Measurements from ENCODE around the gene FERD3L. TPM values are rescaled to one million over a fixed set of nuclear protein-coding genes. Genes with fewer than 3 reads are reported as not detected.

The FERD3L gene
- total RNA-seq, 1 donor from 2014 or later = not detected

- DNase-seq (ENCODE audit: low read depth) (peak; percentile 21), FAIRE-seq (no peak)
- H3K36me3 ChIP-seq (ENCODE audit: control insufficient read depth, insufficient read depth, low read length) = no peaks in the 10 kb centered on the region
- no peak overlapping the region for H3K4me3 ChIP-seq (ENCODE audit: low read depth, low read length)
- peaks cover 58% of the 10 kb centered on the region for H3K27me3 ChIP-seq (ENCODE audit: control insufficient read depth, insufficient read depth, low read length)
- no peak for TF ChIP-seq CTCF (IDR thresholded peaks at IDR 0.05; ENCODE audit: insufficient read depth, low read length, severe bottlenecking)
Observed at GRCh38 chr7:19113855-19114550, 31.2 kb downstream of the FERD3L start.

GRCh38 chr7:19113002-19113350 is 32.2 kb downstream of the FERD3L start:
- DNase-seq (ENCODE audit: low read depth) (no peak), FAIRE-seq (no peak)
- TF ChIP-seq CTCF (IDR thresholded peaks at IDR 0.05; ENCODE audit: insufficient read depth, low read length, severe bottlenecking) = no peak
- Histone ChIP-seq H3K36me3 (ENCODE audit: control insufficient read depth, insufficient read depth, low read length) (no peaks in the 10 kb centered on the region), H3K4me3 (ENCODE audit: low read depth, low read length) (no peak overlapping the region), H3K27me3 (ENCODE audit: control insufficient read depth, insufficient read depth, low read length) (peaks cover 59% of the 10 kb centered on the region)

- DNase-seq (ENCODE audit: low read depth) (no peak), FAIRE-seq (no peak)
- no peak overlapping the region for H3K4me3 ChIP-seq (ENCODE audit: low read depth, low read length)
- no peak for TF ChIP-seq CTCF (IDR thresholded peaks at IDR 0.05; ENCODE audit: insufficient read depth, low read length, severe bottlenecking)
- no peaks in the 10 kb centered on the region for H3K36me3 ChIP-seq (ENCODE audit: control insufficient read depth, insufficient read depth, low read length)
- peaks cover 61% of the 10 kb centered on the region for H3K27me3 ChIP-seq (ENCODE audit: control insufficient read depth, insufficient read depth, low read length)
Observed at GRCh38 chr7:19112274-19113001, 32.8 kb downstream of the FERD3L start.

GRCh38 chr7:19111474-19112273 is 33.5 kb downstream of the FERD3L start:
- DNase-seq (ENCODE audit: low read depth) (no peak), FAIRE-seq (no peak)
- TF ChIP-seq CTCF (IDR thresholded peaks at IDR 0.05; ENCODE audit: insufficient read depth, low read length, severe bottlenecking) = no peak
- Histone ChIP-seq H3K27me3 (ENCODE audit: control insufficient read depth, insufficient read depth, low read length) (peaks cover 67% of the 10 kb centered on the region), H3K4me3 (ENCODE audit: low read depth, low read length) (no peak overlapping the region), H3K36me3 (ENCODE audit: control insufficient read depth, insufficient read depth, low read length) (no peaks in the 10 kb centered on the region)

- no peak for TF ChIP-seq CTCF (IDR thresholded peaks at IDR 0.05; ENCODE audit: insufficient read depth, low read length, severe bottlenecking)
- Histone ChIP-seq H3K4me3 (ENCODE audit: low read depth, low read length) (no peak overlapping the region), H3K36me3 (ENCODE audit: control insufficient read depth, insufficient read depth, low read length) (no peaks in the 10 kb centered on the region), H3K27me3 (ENCODE audit: control insufficient read depth, insufficient read depth, low read length) (peaks cover 72% of the 10 kb centered on the region)
- DNase-seq (ENCODE audit: low read depth) (no peak), FAIRE-seq (peak; percentile 36)
Observed at GRCh38 chr7:19110776-19111175, 34.4 kb downstream of the FERD3L start.
